Stimulated activated CD4-positive, alpha-beta T cell treated with anti-CD3 and anti-CD28 coated beads, Interleukin-1b, Interleukin-23, amount 100 ng/mL, for 48 hours (primary cell): ENCODE measurements around the gene SNX6.
"Not testable (repeated sequence)": the region's sequence is repeated elsewhere in the genome, so short reads cannot be mapped to it uniquely, and the experiment has no call there.

Experiments
- DNase-seq: peaks from one replicate; pipeline ENCODE4 v3.0.0-alpha.2; 2020

Gene SNX6

GRCh38 chr14:34520304-34520970 is 109.5 kb downstream of the SNX6 start:
- not testable (repeated sequence) for DNase-seq
